ENCODE data around the gene RAB7A. TPM values are rescaled to one million over a fixed set of nuclear protein-coding genes. Genes with fewer than 3 reads are reported as not detected.

RAB7A gene
- total and polyA plus RNA-seq, 10 of the 15 experiments (the other 5 are each of a cell fraction or from before 2014, with no cell fraction given): 40.3 to 212 (median 160) TPM

DNA sequence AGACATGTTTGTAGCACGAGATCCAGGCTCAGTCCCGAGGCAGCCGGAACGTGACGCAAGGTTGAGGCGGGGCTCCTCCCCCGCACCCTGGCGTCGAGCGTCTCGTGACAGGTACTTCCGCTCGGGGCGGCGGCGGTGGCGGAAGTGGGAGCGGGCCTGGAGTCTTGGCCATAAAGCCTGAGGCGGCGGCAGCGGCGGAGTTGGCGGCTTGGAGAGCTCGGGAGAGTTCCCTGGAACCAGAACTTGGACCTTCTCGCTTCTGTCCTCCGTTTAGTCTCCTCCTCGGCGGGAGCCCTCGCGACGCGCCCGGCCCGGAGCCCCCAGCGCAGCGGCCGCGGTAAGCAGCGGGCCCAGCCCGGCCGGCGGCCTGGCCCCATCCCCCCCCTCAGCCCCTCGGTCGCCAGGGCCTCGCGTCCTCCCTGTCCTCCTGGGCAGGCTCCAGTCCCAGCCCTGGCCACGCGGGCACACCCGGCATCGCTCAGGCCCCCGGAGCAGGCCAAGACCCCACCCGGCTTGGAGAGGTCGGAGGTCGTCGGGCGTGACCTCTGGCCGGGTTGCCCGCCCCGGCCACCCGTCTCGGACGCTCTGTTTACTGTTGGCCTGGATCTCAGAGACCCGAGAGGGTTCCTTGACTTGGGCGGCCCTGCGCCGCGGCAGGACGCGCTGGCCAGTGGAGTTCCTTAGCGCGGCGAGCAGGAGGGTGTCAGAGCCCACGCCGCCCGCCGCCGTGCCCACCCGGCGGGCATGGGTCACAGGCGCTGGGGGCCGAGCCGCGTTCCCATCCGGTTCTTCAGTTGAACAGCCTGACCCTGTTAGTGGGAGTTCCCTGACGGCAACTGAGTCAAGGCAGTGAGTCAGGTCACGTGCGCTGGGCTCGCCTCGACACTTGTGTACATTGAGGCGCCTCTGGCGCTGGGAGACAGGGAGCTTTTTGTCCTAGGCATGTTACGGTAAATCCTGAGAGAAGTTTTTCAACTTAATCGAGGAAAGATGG is at the start of gene RAB7A (continued):
- TF ChIP-seq, protein P1, sequence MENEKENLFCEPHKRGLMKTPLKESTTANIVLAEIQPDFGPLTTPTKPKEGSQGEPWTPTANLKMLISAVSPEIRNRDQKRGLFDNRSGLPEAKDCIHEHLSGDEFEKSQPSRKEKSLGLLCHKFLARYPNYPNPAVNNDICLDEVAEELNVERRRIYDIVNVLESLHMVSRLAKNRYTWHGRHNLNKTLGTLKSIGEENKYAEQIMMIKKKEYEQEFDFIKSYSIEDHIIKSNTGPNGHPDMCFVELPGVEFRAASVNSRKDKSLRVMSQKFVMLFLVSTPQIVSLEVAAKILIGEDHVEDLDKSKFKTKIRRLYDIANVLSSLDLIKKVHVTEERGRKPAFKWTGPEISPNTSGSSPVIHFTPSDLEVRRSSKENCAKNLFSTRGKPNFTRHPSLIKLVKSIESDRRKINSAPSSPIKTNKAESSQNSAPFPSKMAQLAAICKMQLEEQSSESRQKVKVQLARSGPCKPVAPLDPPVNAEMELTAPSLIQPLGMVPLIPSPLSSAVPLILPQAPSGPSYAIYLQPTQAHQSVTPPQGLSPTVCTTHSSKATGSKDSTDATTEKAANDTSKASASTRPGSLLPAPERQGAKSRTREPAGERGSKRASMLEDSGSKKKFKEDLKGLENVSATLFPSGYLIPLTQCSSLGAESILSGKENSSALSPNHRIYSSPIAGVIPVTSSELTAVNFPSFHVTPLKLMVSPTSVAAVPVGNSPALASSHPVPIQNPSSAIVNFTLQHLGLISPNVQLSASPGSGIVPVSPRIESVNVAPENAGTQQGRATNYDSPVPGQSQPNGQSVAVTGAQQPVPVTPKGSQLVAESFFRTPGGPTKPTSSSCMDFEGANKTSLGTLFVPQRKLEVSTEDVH (IDR thresholded peaks at IDR 0.05; ENCODE audit: low read depth, partially characterized antibody): no peak
- TF ChIP-seq CBFB (IDR thresholded peaks at IDR 0.05; ENCODE audit: low read depth) (0 out of 2 replicates have a peak, but pooled peaks have one; percentile 14), KAT2A (conservative IDR thresholded peaks at IDR 0.05; ENCODE audit: control insufficient read depth, low read depth, low read length) (no peak), SMARCA5 (IDR thresholded peaks at IDR 0.05) (no peak; the same call in 1 of the 2 replicates), DPF2 (IDR thresholded peaks at IDR 0.05) (peak; percentile 48; the same call in 1 of the 2 replicates), IRF4 (IDR thresholded peaks at IDR 0.05; ENCODE audit: low read depth, low read length) (no peak), EED (IDR thresholded peaks at IDR 0.05; ENCODE audit: low read depth) (0 out of 2 replicates have a peak, but pooled peaks have one; percentile 26), SPI1 (IDR thresholded peaks at IDR 0.05; ENCODE audit: borderline replicate concordance, insufficient read depth, low read depth, low read length) (peak; percentile 13; the same call in 1 of the 2 replicates), RFX5 (IDR thresholded peaks at IDR 0.05; ENCODE audit: low read depth, low read length) (no peak; the same call in 1 of the 2 replicates), SMAD5 (IDR thresholded peaks at IDR 0.05; ENCODE audit: low read depth) (peak; percentile 42; the same call in 1 of the 2 replicates), SIX5 (IDR thresholded peaks at IDR 0.05; ENCODE audit: low read depth, low read length, severe bottlenecking) (no peak), SREBF1 (IDR thresholded peaks at IDR 0.05; ENCODE audit: low read length) (no peak), NFXL1 (IDR thresholded peaks at IDR 0.05; ENCODE audit: borderline replicate concordance) (no peak)
- TF ChIP-seq, protein P2, sequence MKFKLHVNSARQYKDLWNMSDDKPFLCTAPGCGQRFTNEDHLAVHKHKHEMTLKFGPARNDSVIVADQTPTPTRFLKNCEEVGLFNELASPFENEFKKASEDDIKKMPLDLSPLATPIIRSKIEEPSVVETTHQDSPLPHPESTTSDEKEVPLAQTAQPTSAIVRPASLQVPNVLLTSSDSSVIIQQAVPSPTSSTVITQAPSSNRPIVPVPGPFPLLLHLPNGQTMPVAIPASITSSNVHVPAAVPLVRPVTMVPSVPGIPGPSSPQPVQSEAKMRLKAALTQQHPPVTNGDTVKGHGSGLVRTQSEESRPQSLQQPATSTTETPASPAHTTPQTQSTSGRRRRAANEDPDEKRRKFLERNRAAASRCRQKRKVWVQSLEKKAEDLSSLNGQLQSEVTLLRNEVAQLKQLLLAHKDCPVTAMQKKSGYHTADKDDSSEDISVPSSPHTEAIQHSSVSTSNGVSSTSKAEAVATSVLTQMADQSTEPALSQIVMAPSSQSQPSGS (IDR thresholded peaks at IDR 0.05; ENCODE audit: low read length): no peak
- TF ChIP-seq, protein P3, sequence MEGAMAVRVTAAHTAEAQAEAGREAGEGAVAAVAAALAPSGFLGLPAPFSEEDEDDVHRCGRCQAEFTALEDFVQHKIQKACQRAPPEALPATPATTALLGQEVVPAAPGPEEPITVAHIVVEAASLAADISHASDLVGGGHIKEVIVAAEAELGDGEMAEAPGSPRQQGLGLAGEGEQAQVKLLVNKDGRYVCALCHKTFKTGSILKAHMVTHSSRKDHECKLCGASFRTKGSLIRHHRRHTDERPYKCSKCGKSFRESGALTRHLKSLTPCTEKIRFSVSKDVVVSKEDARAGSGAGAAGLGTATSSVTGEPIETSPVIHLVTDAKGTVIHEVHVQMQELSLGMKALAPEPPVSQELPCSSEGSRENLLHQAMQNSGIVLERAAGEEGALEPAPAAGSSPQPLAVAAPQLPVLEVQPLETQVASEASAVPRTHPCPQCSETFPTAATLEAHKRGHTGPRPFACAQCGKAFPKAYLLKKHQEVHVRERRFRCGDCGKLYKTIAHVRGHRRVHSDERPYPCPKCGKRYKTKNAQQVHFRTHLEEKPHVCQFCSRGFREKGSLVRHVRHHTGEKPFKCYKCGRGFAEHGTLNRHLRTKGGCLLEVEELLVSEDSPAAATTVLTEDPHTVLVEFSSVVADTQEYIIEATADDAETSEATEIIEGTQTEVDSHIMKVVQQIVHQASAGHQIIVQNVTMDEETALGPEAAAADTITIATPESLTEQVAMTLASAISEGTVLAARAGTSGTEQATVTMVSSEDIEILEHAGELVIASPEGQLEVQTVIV (IDR thresholded peaks at IDR 0.05; ENCODE audit: borderline replicate concordance, partially characterized antibody): peak; percentile 29
- TF ChIP-seq, protein P4, sequence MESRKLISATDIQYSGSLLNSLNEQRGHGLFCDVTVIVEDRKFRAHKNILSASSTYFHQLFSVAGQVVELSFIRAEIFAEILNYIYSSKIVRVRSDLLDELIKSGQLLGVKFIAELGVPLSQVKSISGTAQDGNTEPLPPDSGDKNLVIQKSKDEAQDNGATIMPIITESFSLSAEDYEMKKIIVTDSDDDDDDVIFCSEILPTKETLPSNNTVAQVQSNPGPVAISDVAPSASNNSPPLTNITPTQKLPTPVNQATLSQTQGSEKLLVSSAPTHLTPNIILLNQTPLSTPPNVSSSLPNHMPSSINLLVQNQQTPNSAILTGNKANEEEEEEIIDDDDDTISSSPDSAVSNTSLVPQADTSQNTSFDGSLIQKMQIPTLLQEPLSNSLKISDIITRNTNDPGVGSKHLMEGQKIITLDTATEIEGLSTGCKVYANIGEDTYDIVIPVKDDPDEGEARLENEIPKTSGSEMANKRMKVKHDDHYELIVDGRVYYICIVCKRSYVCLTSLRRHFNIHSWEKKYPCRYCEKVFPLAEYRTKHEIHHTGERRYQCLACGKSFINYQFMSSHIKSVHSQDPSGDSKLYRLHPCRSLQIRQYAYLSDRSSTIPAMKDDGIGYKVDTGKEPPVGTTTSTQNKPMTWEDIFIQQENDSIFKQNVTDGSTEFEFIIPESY (IDR thresholded peaks at IDR 0.05): no peak
- TF ChIP-seq, protein P5, sequence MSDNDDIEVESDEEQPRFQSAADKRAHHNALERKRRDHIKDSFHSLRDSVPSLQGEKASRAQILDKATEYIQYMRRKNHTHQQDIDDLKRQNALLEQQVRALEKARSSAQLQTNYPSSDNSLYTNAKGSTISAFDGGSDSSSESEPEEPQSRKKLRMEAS (IDR thresholded peaks at IDR 0.05; ENCODE audit: low read depth, low read length): peak; percentile 38
- TF ChIP-seq, protein P6, sequence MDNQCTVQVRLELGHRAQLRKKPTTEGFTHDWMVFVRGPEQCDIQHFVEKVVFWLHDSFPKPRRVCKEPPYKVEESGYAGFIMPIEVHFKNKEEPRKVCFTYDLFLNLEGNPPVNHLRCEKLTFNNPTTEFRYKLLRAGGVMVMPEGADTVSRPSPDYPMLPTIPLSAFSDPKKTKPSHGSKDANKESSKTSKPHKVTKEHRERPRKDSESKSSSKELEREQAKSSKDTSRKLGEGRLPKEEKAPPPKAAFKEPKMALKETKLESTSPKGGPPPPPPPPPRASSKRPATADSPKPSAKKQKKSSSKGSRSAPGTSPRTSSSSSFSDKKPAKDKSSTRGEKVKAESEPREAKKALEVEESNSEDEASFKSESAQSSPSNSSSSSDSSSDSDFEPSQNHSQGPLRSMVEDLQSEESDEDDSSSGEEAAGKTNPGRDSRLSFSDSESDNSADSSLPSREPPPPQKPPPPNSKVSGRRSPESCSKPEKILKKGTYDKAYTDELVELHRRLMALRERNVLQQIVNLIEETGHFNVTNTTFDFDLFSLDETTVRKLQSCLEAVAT (IDR thresholded peaks at IDR 0.05): 0 out of 2 replicates have a peak, but pooled peaks have one; percentile 3

Measured in GM12878 (cell line).